Activated B cell treated with CpG ODN at 0.5 μM for 24 hours (primary cell): ENCODE data around the gene TMEM138. TPM values are rescaled to one million over a fixed set of nuclear protein-coding genes. Genes with fewer than 3 reads are reported as not detected.

ENCODE experiments used
- ATAC-seq: fragments of 200-7000 bp; cut with Tn5 transposase; one replicate; pipeline ENCODE4 v1.10.0; 2021; ENCODE audit warnings: low read depth, mild to moderate bottlenecking, moderate library complexity
- CTCF ChIA-PET: fragments of 350-600 bp; sonication (Branson Sonifier 250); formaldehyde crosslinking; loops from one replicate; lab custom pipeline; 2021; ENCODE audit warnings: antibody characterized with exemption; lab: Charles Lee
- POLR2A ChIA-PET: fragments of 350-600 bp; sonication (Branson Sonifier 250); formaldehyde crosslinking; loops from one replicate; lab custom pipeline; 2021; ENCODE audit warnings: antibody characterized with exemption; lab: Charles Lee
- DNase-seq: peaks from one replicate; pipeline ENCODE4 v3.0.0; 2022
- H3K27ac Mint-ChIP-seq: one replicate; pipeline ENCODE4 v1.8.0; 2020; ENCODE audit warnings: mixed read lengths
- H3K27me3 Mint-ChIP-seq: one replicate; pipeline ENCODE4 v1.8.0; 2021; ENCODE audit warnings: mixed read lengths
- H3K36me3 Mint-ChIP-seq: one replicate; pipeline ENCODE4 v1.8.0; 2021; ENCODE audit warnings: low read depth, mixed read lengths
- H3K4me1 Mint-ChIP-seq: one replicate; pipeline ENCODE4 v1.8.0; 2021; ENCODE audit warnings: mixed read lengths
- H3K4me3 Mint-ChIP-seq: one replicate; pipeline ENCODE4 v1.8.0; 2020; ENCODE audit warnings: mild to moderate bottlenecking, mixed read lengths
- H3K9me3 Mint-ChIP-seq: one replicate; pipeline ENCODE4 v1.8.0; 2020; ENCODE audit warnings: mixed read lengths
- intact Hi-C: fragments of 100-400 bp; cut with micrococcal nuclease; formaldehyde crosslinking; loops from one replicate; pipeline ENCODE4 v1.15.1; 2024
- total RNA-seq: library from RNA; stranded (reverse); gene quantifications from 2 replicates; pipeline ENCODE4 v1.2.3, GENCODE V29; 2022
- TF ChIP-seq, protein P1 (sequence below): fragments of 200-600 bp; IDR thresholded peaks from one replicate; pipeline ENCODE4 v1.8.0; 2022; ENCODE audit warnings: antibody characterized with exemption, mild to moderate bottlenecking

TMEM138 gene
- total RNA-seq, 1 donor from 2014 or later, result 81.2 TPM

DNA sequence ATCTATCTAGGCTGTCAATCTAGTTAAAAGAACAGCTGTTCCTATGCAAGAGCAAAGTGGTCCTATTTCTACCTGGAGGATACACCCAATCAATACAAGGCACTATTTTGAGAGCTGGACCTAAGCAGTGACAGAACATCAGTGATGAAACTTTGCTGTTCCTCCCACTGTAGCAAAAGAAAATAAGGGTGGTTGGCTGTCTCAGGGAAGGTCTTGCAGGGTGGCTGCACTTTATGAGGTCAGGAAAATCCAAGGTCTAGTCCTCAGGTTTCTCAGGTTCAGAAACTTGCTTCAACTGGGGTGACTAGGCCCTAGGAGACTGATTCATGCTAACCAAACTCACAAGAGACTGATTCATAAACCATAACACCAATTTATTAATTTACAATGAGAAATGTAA lies 56.0 kb downstream of the TMEM138 start:
- Mint-ChIP-seq H3K4me3 (no peak overlapping the region), H3K9me3 (no peaks in the 10 kb centered on the region), H3K27ac (no peak overlapping the region), H3K4me1 (peaks cover 17% of the 10 kb centered on the region), H3K36me3 (peaks cover 94% of the 10 kb centered on the region), H3K27me3 (no peaks in the 10 kb centered on the region)
- CTCF ChIA-PET, result interaction anchor here (1.3 kb wide), 1 partner anchor 18 kb away, joined by 3 read pairs; no protein-coding TSS in a partner anchor
- ATAC-seq, result no peak
- POLR2A ChIA-PET, result interaction anchor here (1.5 kb wide), 1 partner anchor 11 kb away, joined by 5 read pairs; no protein-coding TSS in a partner anchor
- DNase-seq, result no peak
- TF ChIP-seq, protein P1, sequence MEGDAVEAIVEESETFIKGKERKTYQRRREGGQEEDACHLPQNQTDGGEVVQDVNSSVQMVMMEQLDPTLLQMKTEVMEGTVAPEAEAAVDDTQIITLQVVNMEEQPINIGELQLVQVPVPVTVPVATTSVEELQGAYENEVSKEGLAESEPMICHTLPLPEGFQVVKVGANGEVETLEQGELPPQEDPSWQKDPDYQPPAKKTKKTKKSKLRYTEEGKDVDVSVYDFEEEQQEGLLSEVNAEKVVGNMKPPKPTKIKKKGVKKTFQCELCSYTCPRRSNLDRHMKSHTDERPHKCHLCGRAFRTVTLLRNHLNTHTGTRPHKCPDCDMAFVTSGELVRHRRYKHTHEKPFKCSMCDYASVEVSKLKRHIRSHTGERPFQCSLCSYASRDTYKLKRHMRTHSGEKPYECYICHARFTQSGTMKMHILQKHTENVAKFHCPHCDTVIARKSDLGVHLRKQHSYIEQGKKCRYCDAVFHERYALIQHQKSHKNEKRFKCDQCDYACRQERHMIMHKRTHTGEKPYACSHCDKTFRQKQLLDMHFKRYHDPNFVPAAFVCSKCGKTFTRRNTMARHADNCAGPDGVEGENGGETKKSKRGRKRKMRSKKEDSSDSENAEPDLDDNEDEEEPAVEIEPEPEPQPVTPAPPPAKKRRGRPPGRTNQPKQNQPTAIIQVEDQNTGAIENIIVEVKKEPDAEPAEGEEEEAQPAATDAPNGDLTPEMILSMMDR, result no peak
- intact Hi-C loops, result no loop called here

Other genes with a start within 250 kb of the TMEM138 start
- gene VPS37C, start 200.9 kb upstream of the TMEM138 start, total RNA-seq, result 14.4 and 18.1 TPM in 2 replicates
- not detected in 2 replicates for gene PGA3, start 158.9 kb upstream of the TMEM138 start, total RNA-seq
- not detected in 2 replicates for gene PGA4, start 140.0 kb upstream of the TMEM138 start, total RNA-seq
- not detected in 2 replicates for gene PGA5, start 121.2 kb upstream of the TMEM138 start, total RNA-seq
- 0.76 and 1.3 TPM in 2 replicates for gene VWCE, start 67.1 kb upstream of the TMEM138 start, total RNA-seq
- 201 and 218 TPM in 2 replicates for gene DDB1, start 29.3 kb upstream of the TMEM138 start, total RNA-seq
- gene TKFC, start 29.1 kb upstream of the TMEM138 start, total RNA-seq, result 59.8 and 63.9 TPM in 2 replicates
- gene CYB561A3, start 492 bp upstream of the TMEM138 start, total RNA-seq, result 397 and 433 TPM in 2 replicates
- 18.4 and 18.7 TPM in 2 replicates for gene TMEM216, start 30.2 kb downstream of the TMEM138 start, total RNA-seq
- 109 and 124 TPM in 2 replicates for gene CPSF7, start 67.6 kb downstream of the TMEM138 start, total RNA-seq
- gene SDHAF2, start 67.8 kb downstream of the TMEM138 start, total RNA-seq, result 51.0 and 51.9 TPM in 2 replicates
- gene LRRC10B, start 146.4 kb downstream of the TMEM138 start, total RNA-seq, result not detected in 2 replicates
- gene SYT7, start 218.7 kb downstream of the TMEM138 start, total RNA-seq, result not detected in 2 replicates